Rectal smooth muscle tissue (tissue), 1 donor: Measurements from ENCODE around the gene OR4C16.

ENCODE experiments used
- H3K27ac ChIP-seq: one replicate; pipeline ENCODE4 v1.7.0; 2013; ENCODE audit warnings: low read depth, low read length, inconsistent platforms
- H3K27me3 ChIP-seq: one replicate; pipeline ENCODE4 v1.7.0; 2013; ENCODE audit warnings: low read length; ENCODE audit not compliant: control insufficient read depth, insufficient read depth
- H3K36me3 ChIP-seq: one replicate; pipeline ENCODE4 v1.7.0; 2013; ENCODE audit warnings: low read length; ENCODE audit not compliant: control insufficient read depth, insufficient read depth
- H3K4me1 ChIP-seq: one replicate; pipeline ENCODE4 v1.7.0; 2013; ENCODE audit warnings: low read length; ENCODE audit not compliant: control insufficient read depth, insufficient read depth
- H3K4me3 ChIP-seq: one replicate; pipeline ENCODE4 v1.7.0; 2013; ENCODE audit warnings: low read length
- H3K9ac ChIP-seq: one replicate; pipeline ENCODE4 v1.7.0; 2013; ENCODE audit warnings: low read length

Gene OR4C16, protein sequence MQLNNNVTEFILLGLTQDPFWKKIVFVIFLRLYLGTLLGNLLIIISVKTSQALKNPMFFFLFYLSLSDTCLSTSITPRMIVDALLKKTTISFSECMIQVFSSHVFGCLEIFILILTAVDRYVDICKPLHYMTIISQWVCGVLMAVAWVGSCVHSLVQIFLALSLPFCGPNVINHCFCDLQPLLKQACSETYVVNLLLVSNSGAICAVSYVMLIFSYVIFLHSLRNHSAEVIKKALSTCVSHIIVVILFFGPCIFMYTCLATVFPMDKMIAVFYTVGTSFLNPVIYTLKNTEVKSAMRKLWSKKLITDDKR

DNA sequence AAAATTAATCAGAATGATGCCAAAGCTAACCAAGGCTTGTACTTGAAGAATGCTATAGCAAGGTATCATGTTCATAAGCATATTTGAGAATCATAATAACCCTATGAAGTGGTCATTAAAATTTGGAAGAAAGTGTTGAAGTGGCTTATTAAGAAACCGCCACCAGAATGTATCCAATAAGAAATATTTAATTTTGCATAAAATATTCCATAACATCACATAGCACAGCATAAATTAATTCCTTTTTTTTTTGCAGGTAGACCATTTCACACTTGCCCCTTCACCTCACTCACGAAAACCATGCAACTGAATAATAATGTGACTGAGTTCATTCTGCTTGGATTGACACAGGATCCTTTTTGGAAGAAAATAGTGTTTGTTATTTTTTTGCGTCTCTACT lies at the start of gene OR4C16:
Gene OR4C16, plus strand, starts transcription at position 301 of the 400 bp plus-strand sequence. Its CDS starts 0 bp downstream, at position 301.
- no peak within 1 kb of the TSS for H3K27ac ChIP-seq
- no peaks in the 10 kb centered on the region for H3K4me1 ChIP-seq
- H3K27me3 ChIP-seq: no peaks in the 10 kb centered on the region
- H3K9ac ChIP-seq: no peak within 1 kb of the TSS
- H3K4me3 ChIP-seq: no peak within 1 kb of the TSS
- no peaks in the 10 kb centered on the region for H3K36me3 ChIP-seq

DNA sequence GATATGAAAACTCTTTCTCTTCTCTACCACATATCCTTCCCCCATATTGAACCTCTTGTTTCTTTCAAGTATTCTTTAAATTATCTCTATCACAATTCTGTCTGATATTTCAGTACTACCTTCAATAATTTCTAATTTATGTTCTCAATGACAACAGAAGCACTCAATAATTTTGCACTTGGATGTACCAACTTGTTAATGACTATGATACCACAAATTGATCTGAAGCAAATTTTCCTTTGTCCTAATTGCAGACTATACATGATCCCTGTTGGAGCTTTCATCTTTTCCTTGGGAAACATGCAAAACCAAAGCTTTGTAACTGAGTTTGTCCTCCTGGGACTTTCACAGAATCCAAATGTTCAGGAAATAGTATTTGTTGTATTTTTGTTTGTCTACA lies 17.8 kb upstream of the OR4C16 start, which contains the start of gene OR4C15:
Gene OR4C15, plus strand, starts transcription at position 301 of the 400 bp plus-strand sequence. Its CDS starts 0 bp downstream, at position 301.
- Histone ChIP-seq H3K4me3 (no peak within 1 kb of the TSS), H3K27me3 (no peaks in the 10 kb centered on the region), H3K27ac (no peak within 1 kb of the TSS), H3K9ac (no peak within 1 kb of the TSS), H3K4me1 (no peaks in the 10 kb centered on the region), H3K36me3 (no peaks in the 10 kb centered on the region)

DNA sequence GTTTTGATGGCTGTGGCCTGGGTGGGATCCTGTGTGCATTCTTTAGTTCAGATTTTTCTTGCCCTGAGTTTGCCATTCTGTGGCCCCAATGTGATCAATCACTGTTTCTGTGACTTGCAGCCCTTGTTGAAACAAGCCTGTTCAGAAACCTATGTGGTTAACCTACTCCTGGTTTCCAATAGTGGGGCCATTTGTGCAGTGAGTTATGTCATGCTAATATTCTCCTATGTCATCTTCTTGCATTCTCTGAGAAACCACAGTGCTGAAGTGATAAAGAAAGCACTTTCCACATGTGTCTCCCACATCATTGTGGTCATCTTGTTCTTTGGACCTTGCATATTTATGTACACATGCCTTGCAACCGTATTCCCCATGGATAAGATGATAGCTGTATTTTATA lies 620 bp downstream of the OR4C16 start:
- H3K4me1 ChIP-seq: no peaks in the 10 kb centered on the region
- H3K27ac ChIP-seq: no peak overlapping the region
- no peaks in the 10 kb centered on the region for H3K27me3 ChIP-seq
- no peak overlapping the region for H3K4me3 ChIP-seq
- H3K36me3 ChIP-seq: no peaks in the 10 kb centered on the region
- no peak overlapping the region for H3K9ac ChIP-seq

DNA sequence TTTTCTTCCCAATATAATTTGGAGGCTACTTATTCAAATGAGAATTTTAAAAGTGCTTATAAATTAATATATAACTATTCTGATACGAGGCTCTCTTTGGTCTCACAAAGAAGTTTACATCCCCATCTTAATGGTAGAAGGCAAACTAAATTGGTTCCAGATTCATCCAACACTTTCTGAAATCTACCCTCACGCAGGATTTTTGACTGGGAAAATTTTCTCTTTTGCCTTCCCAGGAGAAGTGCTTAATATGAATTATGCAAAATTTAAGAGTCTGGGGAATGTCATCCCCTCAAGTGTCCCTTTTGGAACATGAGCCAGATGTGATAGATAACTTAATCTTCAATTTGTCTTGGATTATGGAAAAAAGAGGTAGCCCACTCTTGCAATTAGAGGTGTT lies 35.6 kb downstream of the OR4C16 start, which contains the start of gene OR4C11:
Gene OR4C11, minus strand, starts transcription at position 101 of the 400 bp plus-strand sequence. CDS start 3,272 bp downstream, outside the sequence.
- H3K9ac ChIP-seq: no peak within 1 kb of the TSS
- H3K36me3 ChIP-seq: no peaks in the 10 kb centered on the region
- H3K4me1 ChIP-seq: no peaks in the 10 kb centered on the region
- no peak within 1 kb of the TSS for H3K4me3 ChIP-seq
- no peaks in the 10 kb centered on the region for H3K27me3 ChIP-seq
- H3K27ac ChIP-seq: no peak within 1 kb of the TSS
